Measurements from ENCODE around the gene DMKN.

DMKN gene

GRCh38 chr19:35524181-35524837 is 10.9 kb upstream of the DMKN start:
- no peak for DNase-seq (ENCODE audit: low spot score)

DNA sequence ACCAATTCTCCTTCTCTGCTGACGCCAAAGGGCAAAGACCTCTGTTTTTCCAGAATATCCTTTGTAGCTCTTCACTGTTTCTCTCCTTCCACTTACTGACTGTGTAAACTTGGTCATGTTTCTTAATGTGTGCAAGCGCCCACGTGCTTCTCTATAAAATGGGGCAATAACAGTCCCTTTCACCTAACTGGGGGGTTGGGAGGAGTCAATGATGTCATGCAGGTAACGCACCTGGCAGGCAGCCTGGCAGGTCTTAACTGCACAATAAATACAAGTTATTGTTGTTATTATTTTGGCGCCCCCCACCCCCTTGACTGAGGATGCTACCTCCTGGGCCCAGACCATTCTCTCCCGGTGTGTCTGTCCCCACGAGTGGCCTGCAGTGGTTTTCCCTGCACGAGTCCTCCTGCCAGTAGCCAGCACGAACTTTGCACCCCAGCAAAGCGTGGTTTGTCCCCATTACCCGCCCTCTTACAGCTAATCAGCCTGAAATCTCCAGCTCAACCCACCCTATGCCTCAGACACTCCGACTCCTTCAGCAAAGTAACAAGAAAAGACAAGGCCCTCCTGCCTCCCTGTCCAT is 9.4 kb upstream of the DMKN start:
- DNase-seq (ENCODE audit: low spot score) = no peak

DNA sequence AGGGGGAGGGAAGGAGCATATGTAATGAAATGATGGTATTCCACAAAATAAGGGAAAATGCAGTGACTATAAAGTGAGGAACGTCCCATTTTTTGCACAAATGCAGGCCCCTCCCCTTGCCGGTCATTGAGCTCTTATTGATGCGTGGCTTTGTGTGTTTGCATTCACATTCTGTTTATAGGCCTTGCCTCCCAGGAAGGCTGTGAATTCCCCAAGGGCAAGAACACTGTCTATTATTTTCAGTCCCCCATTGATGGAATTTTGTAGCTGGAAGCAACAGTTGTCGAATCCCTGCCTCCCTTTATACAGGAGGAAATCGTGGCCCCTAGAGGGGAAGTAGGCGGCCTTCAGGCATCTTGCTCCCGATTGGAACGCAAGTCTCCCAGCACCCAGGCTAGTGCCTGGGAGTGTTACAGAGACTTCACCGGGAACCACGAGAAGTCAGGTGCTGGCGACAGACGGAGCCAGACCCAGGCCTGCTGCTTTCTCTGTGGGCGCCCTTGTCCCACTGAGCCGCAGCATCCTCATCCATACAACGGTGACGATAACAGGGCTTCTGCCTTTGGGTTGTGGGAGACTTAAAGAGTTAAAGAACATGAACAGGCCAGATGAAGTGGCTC is 7.8 kb upstream of the DMKN start:
- no peak for DNase-seq (ENCODE audit: low spot score)

DNA sequence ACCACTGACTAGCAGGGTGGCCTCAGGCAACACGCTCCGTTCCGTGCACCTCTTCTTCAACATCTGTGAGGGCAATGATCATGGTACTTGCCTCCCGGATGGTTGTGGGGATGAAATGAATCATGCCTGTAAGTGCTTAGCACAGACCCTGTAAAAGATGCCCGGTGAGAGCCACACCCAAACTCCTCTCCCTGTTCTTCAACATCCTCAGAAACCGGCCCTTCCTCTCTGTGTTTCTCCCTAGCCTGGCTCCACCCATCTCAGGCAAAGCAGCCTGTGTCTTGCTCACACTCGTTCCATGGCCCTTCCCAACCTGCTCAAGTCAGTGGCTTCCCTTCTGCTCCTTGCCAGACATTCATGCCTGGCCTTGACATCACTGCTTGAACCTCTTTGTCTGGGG is 5.8 kb upstream of the DMKN start:
- DNase-seq (ENCODE audit: low spot score) = no peak

DNA sequence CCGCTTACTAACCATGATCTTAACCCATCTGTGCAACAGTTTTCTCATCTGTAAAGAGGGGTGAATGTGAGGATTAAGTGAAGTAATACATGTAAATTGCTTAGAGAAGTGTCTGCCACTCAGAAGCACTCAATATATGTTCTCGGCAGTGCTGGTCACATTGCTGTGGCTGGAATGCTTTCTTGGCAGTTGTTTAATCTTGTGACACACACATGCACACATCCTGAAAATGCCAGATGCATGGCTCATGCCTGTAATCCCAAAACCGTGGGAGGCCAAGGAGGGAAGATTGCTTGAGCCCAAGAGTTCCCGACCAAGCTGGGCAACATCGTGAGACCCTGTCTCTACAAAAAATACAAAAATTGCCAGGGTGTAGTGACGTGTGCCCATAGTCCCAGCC is 4.9 kb upstream of the DMKN start:
- no peak for DNase-seq (ENCODE audit: low spot score)

DNA sequence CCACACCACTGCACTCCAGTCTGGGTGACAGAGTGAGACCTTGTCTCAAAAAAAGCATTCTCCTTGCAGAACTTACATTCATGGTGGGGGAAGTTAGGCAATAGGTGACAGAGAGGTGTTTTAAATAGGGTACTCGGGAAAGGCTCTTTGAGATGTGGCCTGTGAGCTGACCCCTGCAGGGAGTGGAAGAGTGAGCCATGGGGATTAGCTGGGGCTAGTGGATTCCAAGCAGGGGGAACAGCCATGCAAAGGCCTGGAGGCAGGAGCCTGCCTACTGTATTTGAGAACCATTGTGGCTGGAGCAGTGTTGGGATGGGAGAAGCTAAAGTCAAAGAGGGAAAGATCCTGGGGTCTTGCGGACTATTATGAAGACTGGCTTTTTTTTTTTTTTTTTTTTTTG is 3.9 kb upstream of the DMKN start:
- no peak for DNase-seq (ENCODE audit: low spot score)

DNA sequence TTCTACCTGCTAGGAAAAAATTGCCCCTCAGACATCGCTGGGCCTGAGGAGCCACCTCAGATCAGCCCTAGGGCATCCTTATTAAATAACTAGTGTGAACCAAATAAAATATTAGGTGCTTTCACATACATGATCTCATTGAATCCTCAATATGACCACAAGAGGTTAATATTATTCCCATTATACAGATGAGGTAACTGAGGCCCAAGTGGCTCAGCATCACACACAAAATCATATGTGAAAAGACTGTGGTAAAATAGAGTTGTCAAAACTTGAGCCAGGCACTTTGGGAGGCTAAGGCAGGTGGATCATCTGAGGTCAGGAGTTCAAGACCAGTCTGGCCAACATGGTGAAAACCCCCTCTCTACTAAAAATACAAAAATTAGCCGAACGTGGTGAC is 2.9 kb upstream of the DMKN start:
- no peak for DNase-seq (ENCODE audit: low spot score)

DNA sequence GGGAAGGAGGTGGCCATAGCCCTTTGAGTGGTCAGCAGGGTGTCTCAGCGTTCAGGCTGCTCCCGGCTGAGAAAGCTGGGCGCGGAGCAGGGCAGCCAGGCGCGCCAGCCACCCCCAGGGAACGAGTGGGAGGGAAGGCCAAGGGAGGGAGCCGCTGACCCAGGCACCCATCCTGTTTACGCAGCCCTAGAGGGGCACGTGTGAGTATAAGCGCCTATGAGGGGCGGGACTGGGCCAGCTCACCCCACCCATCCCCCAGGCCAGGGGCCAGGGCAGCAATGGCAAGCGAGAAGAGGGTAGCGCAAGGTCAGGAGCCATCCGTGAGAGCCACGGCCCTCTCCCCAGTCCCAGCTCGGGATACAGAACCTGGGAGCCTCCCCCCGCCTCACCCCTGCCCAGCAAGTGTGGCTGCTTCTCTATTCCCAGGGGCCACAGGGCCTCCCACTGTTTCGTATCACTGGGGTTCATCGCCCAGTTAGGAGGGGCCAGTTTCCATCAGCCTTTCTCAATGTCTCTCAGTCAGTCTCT is 897 bp upstream of the DMKN start:
- DNase-seq (ENCODE audit: low spot score) = no peak

DNA sequence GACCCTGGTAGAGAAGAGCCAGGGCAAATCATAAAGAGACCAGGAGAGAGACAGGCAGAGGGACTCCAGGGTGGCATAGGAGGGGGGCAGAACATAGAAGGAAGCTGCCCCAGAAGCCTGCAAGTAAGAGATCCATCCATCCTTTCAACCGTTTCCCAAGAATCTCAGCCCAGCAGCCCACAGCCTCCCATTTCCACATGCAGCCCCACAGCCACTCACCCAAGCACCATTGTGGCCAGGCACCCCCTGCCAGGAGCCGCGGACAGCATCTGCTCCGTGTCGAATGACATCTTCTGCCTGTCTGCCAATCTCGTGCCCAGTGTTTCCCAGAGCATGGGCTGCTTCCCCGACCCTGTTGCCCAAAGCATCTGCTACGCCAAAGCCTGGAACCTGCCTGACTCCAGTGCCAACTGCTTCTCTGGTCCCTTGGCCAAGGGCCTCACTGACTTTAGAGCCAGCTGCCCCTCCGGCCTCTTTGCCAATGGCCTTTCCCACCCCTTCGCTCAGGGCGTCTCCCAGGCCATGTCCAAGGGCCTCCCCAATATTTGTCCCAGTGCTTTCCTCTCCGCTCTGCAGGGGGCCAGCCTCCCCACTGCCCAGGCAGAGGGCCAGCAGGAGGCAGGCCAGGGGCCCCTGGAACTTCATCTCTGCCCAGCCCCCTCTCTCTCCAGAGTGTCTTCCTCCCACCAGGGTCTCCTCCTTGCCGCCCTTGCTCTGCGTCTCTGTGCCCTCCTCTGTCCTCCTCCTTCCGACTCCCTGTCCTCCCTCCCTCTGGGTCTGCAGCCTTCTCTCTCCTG is 420 bp downstream of the DMKN start:
- no peak for DNase-seq (ENCODE audit: low spot score)

DNA sequence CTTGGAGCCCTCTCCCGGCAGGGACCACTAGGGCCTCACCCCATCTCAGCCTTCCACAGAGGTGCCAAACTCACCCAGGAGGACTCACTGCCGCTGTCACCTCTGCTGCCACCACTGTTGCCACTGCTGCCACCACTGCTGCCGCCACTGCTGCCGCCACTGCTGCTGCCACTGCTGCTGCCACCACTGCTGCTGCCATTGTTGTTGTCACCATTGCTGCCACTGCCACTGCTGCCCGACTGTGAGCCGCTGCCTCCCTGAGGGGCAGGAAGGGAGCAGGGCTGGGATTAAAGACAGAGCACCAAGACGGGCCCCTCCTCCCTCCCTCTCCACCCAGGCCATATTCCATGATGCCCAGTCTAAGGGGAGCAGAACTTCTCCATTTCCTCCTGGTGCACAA is 2.1 kb downstream of the DMKN start:
- DNase-seq (ENCODE audit: low spot score) = no peak

- DNase-seq (ENCODE audit: low spot score) = no peak
These were observed 2.9 kb downstream of the DMKN start for GRCh38 chr19:35510626-35510964.

GRCh38 chr19:35509861-35510625 is 3.4 kb downstream of the DMKN start:
- DNase-seq (ENCODE audit: low spot score) = peak; percentile 90

DNA sequence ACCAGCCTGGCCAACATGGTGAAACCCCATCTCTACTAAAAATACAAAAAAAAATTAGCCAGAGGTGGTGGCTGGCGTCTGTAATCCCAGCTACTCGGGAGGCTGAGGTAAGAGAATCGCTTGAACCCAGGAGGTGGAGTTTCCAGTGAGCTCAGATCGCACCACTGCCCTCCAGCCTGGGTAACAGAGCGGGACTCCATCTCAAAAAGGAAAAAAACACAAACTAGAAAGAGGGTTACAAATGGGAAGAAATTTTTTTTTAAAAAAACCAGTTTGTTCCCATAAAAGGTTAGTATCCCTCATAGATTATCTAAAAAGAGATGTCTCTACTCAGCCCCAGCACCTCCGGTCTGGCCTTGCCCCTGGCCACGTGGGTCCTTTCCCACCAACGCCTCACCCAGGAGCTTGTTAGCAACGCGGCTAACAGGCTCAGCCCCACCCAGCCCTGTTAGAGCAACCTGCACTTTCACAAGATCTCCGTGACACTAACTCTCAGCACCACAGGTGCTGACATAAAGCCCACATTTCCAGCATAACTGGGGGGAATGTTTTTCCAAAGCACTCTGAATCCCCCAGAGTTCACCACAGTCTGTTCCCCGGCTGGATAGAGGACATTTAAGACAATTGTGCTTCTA is 4.3 kb downstream of the DMKN start:
- no peak for DNase-seq (ENCODE audit: low spot score)

DNA sequence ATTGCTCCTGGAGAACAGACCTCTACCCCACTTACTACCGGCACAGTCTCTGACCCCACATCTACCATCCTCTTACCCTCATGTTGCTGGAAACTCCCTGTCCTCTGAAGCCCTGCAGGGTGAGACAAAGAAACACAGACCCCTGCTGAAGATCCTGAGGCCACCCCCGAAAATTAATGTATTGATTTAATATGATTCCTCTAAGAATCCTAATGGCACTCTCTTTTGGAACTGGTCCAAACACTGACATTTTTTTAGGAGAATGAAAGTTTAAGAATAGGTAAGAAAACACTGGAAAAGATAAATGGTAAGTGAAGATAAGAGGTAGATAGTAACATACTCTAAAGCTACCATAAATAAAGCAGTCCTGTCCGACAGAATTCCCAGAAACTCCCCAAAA is 5.3 kb downstream of the DMKN start:
- DNase-seq (ENCODE audit: low spot score) = no peak

- DNase-seq (ENCODE audit: low spot score) = no peak
These were observed 5.9 kb downstream of the DMKN start for GRCh38 chr19:35507561-35507960.

GRCh38 chr19:35506011-35506410 is 7.4 kb downstream of the DMKN start:
- no peak for DNase-seq (ENCODE audit: low spot score)

DNA sequence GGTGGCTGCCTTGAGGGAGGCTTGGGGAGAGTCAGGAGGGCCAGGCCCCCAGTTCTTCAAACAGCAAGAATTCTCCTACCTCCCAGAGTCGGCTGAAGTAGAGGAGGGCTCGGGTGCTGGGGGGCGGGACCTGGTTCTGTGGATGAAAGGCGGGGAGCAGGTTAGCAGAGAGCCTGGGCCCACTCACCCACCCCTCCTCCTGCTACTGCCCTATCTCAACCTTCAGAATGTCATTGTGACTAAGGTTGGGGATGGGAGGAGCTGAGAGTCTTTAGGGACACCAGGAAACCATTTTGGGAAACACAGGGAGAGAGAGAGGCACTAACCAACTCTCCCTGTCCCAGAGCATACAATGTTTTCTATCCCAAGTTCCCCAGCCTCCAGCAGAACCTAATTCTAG is 10.7 kb downstream of the DMKN start:
- no peak for DNase-seq (ENCODE audit: low spot score)

DNA sequence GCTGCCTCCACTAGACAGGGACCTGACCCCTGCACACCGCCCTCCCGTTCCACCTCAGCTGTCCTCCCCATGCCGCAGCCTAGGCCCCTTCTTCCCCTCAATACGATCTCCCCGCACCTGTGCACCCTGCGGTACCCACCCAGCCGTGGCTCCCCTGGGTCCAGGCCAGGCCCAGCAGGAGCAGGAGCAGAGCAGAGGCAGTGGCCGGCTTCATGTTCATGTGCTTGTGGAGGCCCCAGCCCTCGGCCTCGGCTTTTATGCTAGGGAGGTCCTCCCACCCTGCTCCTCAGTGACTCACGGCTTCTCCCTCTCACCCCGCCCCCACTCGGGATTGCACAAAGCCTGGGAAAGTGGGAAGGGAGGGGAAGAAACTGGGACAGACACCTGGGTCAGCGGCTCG is 11.8 kb downstream of the DMKN start:
- DNase-seq (ENCODE audit: low spot score) = no peak

- no peak for DNase-seq (ENCODE audit: low spot score)
These were observed 12.8 kb downstream of the DMKN start for GRCh38 chr19:35500611-35501010.

DNA sequence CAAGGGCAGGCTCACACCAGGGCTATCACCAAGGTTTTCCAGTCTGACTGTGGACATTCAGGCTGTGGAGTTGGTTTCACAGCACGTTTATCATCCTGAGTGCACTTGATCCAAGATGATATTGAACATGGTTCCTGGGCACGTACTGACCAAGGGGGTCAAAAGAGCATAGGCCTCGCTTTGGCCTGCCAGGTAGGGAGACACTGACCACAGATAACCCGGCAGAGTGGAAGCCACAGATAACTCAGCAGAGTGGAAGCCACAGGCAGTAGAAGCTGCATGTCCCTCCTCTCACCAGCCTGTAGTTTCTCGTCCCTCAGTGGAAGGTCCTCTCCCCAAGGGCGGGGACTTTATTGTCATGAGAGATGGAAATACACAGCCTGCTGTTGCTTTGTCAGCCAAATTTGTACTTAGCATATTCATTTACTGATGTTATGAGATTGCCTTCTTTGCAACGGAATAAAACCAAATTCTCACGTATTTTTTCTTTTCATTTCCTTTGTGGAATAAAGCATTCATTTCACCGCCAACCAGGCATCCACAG is 14.4 kb downstream of the DMKN start:
- no peak for DNase-seq (ENCODE audit: low spot score)

GRCh38 chr19:35498220-35498619 is 15.2 kb downstream of the DMKN start:
- DNase-seq (ENCODE audit: low spot score) = no peak
